Esophagus muscularis mucosa (tissue), 3 donors: Measurements from ENCODE around the gene WNT3.
"Not testable (repeated sequence)": the region's sequence is repeated elsewhere in the genome, so short reads cannot be mapped to it uniquely, and the experiment has no call there.

Experiments
- POLR2A ChIP-seq: fragments of 450-650 bp; IDR thresholded peaks from one replicate; pipeline ENCODE4 v1.6.1; 2017; ENCODE audit warnings: antibody characterized with exemption, moderate library complexity, mild to moderate bottlenecking, low read depth
- POLR2AphosphoS5 ChIP-seq, 2 donors: sonication (generic); formaldehyde crosslinking; IDR thresholded peaks; one replicate each; pipeline ENCODE4 v1.6.1; 2017; ENCODE audit warnings: antibody characterized with exemption in 2 of 2
- TF ChIP-seq, protein P1 (sequence below), 3 experiments: fragments of 200-600 bp in 2 of 3; fragments of 450-650 bp in 1 of 3; sonication (generic) in 2 of 3; IDR thresholded peaks; one replicate each; pipeline ENCODE4 v1.5.1; 2017 to 2019; ENCODE audit warnings: antibody characterized with exemption in 3 of 3, mild to moderate bottlenecking in 2 of 3, moderate library complexity in 1 of 3

- not testable (repeated sequence) for TF ChIP-seq POLR2A; POLR2AphosphoS5 (IDR thresholded peaks at IDR 0.05)
- TF ChIP-seq, protein P1, sequence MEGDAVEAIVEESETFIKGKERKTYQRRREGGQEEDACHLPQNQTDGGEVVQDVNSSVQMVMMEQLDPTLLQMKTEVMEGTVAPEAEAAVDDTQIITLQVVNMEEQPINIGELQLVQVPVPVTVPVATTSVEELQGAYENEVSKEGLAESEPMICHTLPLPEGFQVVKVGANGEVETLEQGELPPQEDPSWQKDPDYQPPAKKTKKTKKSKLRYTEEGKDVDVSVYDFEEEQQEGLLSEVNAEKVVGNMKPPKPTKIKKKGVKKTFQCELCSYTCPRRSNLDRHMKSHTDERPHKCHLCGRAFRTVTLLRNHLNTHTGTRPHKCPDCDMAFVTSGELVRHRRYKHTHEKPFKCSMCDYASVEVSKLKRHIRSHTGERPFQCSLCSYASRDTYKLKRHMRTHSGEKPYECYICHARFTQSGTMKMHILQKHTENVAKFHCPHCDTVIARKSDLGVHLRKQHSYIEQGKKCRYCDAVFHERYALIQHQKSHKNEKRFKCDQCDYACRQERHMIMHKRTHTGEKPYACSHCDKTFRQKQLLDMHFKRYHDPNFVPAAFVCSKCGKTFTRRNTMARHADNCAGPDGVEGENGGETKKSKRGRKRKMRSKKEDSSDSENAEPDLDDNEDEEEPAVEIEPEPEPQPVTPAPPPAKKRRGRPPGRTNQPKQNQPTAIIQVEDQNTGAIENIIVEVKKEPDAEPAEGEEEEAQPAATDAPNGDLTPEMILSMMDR (IDR thresholded peaks at IDR 0.05), result not testable (repeated sequence)
Observed at GRCh38 chr17:46793023-46793422, 25.5 kb downstream of the WNT3 start.
